GM12878 (cell line): ENCODE data around the gene PSIP1. TPM values are rescaled to one million over a fixed set of nuclear protein-coding genes. Genes with fewer than 3 reads are reported as not detected.

Experiments
- polyA plus RNA-seq, 11 experiments: library from polyadenylated mRNA; depleted of rRNA in 4 of 11; unstranded in 6 of 11; stranded (reverse) in 5 of 11; fragments of >200 nt; fragmentation: Nextera tagmentation in 4 of 11; fragmentation: Illumina TruSeq in 1 of 11; extraction: Ambion mirVana in 4 of 11; extraction: Trizol in 1 of 11; gene quantifications; 1 replicate in 1 of 11; 2 replicates in 10 of 11; pipeline versions ENCODE4 v1.2.1 to v1.2.3, GENCODE V29; 2011 to 2016; ENCODE audit warnings: inconsistent platforms in 2 of 11, missing spikeins in 2 of 11, low read depth in 1 of 11
- total RNA-seq, 4 experiments: library from RNA; depleted of rRNA in 3 of 4; stranded (reverse); fragments of >200 nt in 3 of 4; fragmentation: Illumina TruSeq in 1 of 4; extraction: Trizol in 1 of 4; gene quantifications; 2 replicates each; pipeline versions ENCODE4 v1.2.1 to v1.2.3, GENCODE V29; 2013 to 2021
- TF ChIP-seq, protein P1 (sequence below): IDR thresholded peaks from 2 replicates; pipeline ENCODE4 v1.6.1; 2012; ENCODE audit warnings: improper control_type of control experiment, low read depth, low read length; ENCODE audit not compliant: insufficient replicate concordance
- TF ChIP-seq, protein P2 (sequence below): fragments of 450-650 bp; formaldehyde crosslinking; IDR thresholded peaks from 2 replicates; pipeline ENCODE4 v1.4.0; 2020; ENCODE audit warnings: mild to moderate bottlenecking, moderate library complexity

The PSIP1 gene
- total and polyA plus RNA-seq, 10 of the 15 experiments (the other 5 are each of a cell fraction or from before 2014, with no cell fraction given) = 75.5 to 299 (median 173) TPM

DNA sequence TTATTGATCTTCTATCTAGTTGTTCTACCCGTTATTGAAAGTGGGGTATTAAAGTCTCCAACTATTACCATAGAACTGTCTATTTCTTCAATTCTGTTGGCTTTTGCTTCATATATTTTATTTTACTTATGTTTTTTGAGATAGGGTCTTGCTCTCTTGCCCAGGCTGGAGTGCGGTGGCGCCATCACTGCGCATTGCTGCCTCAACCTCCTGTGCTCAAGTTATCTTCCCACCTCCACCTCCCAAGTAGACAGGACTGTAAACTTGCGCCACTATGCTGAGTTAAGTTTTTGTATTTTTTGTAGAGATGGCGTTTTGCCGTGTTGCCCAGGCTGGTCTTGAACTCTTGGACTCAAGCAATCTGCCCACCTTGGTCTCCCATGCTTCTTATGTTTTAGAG lies 71.9 kb downstream of the PSIP1 start (continued):
- TF ChIP-seq, protein P1, sequence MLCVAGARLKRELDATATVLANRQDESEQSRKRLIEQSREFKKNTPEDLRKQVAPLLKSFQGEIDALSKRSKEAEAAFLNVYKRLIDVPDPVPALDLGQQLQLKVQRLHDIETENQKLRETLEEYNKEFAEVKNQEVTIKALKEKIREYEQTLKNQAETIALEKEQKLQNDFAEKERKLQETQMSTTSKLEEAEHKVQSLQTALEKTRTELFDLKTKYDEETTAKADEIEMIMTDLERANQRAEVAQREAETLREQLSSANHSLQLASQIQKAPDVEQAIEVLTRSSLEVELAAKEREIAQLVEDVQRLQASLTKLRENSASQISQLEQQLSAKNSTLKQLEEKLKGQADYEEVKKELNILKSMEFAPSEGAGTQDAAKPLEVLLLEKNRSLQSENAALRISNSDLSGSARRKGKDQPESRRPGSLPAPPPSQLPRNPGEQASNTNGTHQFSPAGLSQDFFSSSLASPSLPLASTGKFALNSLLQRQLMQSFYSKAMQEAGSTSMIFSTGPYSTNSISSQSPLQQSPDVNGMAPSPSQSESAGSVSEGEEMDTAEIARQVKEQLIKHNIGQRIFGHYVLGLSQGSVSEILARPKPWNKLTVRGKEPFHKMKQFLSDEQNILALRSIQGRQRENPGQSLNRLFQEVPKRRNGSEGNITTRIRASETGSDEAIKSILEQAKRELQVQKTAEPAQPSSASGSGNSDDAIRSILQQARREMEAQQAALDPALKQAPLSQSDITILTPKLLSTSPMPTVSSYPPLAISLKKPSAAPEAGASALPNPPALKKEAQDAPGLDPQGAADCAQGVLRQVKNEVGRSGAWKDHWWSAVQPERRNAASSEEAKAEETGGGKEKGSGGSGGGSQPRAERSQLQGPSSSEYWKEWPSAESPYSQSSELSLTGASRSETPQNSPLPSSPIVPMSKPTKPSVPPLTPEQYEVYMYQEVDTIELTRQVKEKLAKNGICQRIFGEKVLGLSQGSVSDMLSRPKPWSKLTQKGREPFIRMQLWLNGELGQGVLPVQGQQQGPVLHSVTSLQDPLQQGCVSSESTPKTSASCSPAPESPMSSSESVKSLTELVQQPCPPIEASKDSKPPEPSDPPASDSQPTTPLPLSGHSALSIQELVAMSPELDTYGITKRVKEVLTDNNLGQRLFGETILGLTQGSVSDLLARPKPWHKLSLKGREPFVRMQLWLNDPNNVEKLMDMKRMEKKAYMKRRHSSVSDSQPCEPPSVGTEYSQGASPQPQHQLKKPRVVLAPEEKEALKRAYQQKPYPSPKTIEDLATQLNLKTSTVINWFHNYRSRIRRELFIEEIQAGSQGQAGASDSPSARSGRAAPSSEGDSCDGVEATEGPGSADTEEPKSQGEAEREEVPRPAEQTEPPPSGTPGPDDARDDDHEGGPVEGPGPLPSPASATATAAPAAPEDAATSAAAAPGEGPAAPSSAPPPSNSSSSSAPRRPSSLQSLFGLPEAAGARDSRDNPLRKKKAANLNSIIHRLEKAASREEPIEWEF = no peak
- TF ChIP-seq, protein P2, sequence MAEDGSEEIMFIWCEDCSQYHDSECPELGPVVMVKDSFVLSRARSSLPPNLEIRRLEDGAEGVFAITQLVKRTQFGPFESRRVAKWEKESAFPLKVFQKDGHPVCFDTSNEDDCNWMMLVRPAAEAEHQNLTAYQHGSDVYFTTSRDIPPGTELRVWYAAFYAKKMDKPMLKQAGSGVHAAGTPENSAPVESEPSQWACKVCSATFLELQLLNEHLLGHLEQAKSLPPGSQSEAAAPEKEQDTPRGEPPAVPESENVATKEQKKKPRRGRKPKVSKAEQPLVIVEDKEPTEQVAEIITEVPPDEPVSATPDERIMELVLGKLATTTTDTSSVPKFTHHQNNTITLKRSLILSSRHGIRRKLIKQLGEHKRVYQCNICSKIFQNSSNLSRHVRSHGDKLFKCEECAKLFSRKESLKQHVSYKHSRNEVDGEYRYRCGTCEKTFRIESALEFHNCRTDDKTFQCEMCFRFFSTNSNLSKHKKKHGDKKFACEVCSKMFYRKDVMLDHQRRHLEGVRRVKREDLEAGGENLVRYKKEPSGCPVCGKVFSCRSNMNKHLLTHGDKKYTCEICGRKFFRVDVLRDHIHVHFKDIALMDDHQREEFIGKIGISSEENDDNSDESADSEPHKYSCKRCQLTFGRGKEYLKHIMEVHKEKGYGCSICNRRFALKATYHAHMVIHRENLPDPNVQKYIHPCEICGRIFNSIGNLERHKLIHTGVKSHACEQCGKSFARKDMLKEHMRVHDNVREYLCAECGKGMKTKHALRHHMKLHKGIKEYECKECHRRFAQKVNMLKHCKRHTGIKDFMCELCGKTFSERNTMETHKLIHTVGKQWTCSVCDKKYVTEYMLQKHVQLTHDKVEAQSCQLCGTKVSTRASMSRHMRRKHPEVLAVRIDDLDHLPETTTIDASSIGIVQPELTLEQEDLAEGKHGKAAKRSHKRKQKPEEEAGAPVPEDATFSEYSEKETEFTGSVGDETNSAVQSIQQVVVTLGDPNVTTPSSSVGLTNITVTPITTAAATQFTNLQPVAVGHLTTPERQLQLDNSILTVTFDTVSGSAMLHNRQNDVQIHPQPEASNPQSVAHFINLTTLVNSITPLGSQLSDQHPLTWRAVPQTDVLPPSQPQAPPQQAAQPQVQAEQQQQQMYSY (CRISPR knock-in tag) = no peak
